GM19239 (cell line): ENCODE data around the gene TARBP1.
"Not testable (repeated sequence)": the region's sequence is repeated elsewhere in the genome, so short reads cannot be mapped to it uniquely, and the experiment has no call there.

ENCODE experiments used
- DNase-seq: peaks from one replicate; pipeline ENCODE4 v3.0.0; 2011; ENCODE audit warnings: low spot score; ENCODE audit not compliant: insufficient read length
- FAIRE-seq: peaks from 2 replicates; lab custom pipeline; 2011; peaks lifted over from hg19 to GRCh38; lab: Jason Lieb, UNC

Gene TARBP1

GRCh38 chr1:234438579-234438978 lies 40.4 kb downstream of the TARBP1 start:
- no peak for FAIRE-seq

DNA sequence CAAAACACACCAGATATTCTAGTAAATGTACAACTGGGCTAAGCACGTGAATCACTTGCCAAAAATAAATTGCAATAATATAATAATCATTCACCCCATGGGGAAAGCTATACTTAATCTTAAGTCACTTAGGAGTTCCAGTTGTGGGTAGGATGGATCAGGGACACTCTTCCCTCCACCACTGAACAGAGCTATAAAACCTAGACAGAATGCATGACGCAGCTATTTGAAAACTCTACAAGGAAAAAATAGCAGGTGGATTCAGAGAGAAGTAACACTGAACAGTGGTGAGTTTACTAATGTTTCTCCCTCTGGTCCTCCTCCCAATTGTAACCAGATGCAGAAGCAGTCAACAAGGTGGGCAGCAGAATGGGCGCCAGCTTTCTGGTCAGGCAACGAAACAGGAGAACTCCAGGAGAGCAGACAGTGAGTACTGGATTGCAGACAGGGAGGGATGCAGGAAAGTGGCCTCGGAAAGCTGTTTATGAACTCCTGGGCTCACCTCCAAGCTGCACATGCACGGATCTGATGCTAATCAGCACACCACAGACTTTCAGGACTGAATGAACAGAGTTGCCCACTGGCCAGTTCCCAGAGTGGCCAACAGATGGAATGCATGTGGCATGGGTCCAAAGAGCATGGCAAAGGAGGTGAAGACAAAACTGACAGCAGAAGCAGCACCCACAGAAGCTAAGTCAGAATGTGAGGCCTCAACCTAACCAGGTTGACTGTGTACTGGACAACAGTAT lies 41.4 kb downstream of the TARBP1 start:
- DNase-seq (no peak), FAIRE-seq (no peak)

More at GRCh38 chr1:234438579-234438978, 40.4 kb downstream of the TARBP1 start:
- DNase-seq: no peak

- FAIRE-seq: no peak
- DNase-seq: no peak
Measured at GRCh38 chr1:234435620-234436019, 43.4 kb downstream of the TARBP1 start.

DNA sequence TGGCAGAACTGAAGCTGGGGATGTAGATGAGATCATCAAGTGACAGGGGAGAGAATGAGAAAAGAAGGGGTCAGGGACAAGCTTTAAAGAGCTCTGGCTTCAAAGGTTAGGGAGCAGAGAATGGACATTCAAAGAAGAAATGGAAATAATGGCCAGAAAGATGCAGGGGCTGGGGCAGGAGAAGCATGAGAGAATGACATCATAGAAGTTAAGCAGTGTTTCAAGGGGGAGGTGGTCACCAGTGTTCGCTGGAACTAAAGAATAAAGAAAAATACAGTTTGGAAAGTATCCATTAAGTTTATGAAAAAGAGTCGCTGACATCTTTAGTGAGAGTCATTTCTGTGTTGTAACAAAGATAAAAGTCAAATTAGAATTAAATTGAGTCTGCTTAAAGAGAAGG lies 44.3 kb downstream of the TARBP1 start:
- FAIRE-seq: no peak
- DNase-seq: no peak

- FAIRE-seq (peak; percentile 31), DNase-seq (no peak)
Measured at GRCh38 chr1:234433563-234434285, 45.3 kb downstream of the TARBP1 start.

GRCh38 chr1:234431255-234431654 lies 47.7 kb downstream of the TARBP1 start:
- DNase-seq (no peak), FAIRE-seq (no peak)

DNA sequence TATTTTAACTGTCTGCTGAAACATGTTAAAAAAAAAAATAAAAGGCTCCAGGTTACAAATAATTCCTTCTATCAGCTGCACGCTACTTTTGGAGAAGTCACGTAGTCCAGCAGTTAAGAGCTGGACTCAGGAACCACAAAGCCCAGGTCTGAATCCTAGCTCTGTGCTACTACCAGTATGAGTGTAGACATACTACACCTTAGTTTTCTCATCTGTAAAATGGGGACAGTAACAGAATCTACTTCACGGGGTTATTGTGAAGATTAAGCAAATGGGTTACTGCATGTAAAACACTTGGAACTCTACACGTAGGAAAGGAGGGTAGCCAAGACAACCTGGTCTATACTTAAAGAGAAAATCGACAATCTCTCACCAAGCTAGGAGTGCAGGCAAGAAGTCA lies 48.3 kb downstream of the TARBP1 start:
- DNase-seq (no peak), FAIRE-seq (no peak)

- DNase-seq (no peak), FAIRE-seq (no peak)
Measured at GRCh38 chr1:234429434-234429806, 49.6 kb downstream of the TARBP1 start.

DNA sequence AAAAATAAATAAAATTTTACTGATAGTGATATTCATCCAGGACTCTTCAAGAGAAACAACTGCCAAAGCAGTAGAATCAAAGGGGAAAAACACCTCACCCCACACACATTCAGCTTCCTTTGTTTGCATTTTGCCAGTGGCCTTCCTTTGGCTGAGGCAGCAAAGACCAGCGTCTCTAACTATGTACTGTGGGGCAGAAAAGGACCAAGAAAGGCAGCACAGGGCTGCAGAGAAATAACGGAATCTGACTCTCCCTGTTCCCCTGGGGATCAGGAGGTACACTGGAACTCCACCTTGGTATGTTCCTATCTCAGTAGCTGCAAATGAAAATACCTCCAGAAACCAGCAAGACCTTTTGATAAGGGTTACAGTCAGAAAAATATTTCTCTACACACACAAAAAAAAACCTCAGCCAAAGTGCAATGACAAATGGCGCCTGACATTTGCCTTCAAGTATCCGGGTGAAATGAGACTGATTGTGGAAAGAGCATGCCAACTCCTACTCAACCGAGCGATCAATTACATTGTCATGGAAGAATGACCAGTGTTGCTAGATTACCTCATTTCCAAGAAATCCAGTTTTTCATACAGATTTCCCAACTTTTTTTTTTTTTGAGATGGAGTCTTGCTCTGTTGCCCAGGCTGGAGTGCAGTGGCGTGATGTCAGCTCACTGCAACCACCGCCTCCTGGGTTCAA lies 50.9 kb downstream of the TARBP1 start:
- DNase-seq (no peak), FAIRE-seq (no peak)

- no peak for DNase-seq
- no peak for FAIRE-seq
Measured at GRCh38 chr1:234413990-234414389, 65.0 kb downstream of the TARBP1 start.

DNA sequence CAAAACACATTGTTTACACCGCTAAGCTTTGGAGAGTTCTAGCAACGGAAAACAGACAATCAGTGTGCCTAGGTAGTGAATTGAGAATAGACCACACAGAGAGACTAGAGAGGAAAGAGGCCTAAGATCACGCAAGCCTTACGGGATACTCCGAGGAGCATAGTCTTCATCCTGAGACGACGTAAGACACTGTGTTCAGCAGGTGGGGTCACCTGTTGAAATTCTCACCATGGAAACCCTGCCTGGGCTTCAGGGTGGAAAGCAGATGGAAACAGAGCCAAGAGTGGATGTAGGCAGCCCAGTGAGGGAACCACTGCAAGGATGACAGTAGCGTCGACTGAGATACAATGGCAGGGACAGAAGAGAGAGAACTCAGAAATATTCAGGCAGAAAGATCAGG lies 65.5 kb downstream of the TARBP1 start:
- no peak for DNase-seq
- FAIRE-seq: no peak

- DNase-seq (no peak), FAIRE-seq (no peak)
Measured at GRCh38 chr1:234412830-234413229, 66.1 kb downstream of the TARBP1 start.

DNA sequence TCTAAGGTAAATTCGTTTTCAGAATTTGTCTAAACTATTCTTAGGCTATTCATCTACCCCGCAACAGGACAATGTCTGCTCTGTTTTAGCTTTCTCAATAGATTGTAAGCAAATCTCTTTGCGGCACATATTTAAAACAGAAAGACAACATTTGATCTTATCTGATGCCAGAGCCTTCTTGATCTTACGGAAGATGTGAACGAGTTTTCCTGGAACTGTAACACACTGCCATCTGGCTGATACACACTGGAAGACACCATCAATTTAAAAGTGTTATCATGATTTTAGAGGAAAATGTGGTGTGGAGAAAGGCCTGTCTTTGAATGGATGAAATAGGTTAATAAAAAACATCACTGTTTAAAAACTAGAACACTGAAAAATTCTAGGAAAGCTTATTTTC lies 69.7 kb downstream of the TARBP1 start:
- FAIRE-seq (no peak), DNase-seq (no peak)

DNA sequence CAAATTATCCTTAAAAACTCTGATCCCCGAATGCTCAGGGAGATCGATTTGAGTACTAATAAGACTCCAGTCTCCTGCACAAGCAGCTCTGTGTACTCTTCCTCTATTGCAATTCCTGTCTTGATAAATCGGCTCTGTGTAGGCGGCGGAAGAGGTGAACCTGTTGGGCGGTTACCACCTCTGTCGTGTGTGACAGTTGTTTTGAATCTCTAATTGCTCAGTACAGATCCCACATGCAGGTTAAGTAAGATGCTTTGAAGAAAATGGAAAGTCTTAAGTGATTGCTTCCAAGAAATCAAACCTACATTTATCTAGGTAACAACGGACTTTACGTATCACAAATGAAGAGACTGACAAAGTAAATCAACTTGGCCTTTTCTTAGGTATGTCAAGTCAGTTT lies 70.2 kb downstream of the TARBP1 start:
- FAIRE-seq (no peak), DNase-seq (no peak)

DNA sequence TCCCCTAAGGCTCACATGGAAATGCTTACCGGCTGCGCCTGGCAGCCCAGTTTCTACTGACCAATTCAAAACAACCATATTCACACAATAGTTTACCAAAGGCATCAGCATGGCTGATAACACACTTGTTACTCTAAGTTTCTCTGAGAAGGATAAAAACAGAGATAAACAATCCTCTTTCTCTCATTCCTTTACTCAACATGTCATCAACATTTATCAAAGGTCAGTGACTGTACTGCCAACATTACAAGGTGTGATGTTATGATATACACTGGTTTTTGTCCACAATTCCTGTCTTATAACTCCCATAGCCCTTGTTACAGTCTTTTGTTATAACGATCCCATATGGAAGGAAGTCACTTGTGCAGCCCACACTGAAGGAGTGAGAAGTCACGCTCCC lies 72.1 kb downstream of the TARBP1 start:
- FAIRE-seq (no peak), DNase-seq (no peak)

DNA sequence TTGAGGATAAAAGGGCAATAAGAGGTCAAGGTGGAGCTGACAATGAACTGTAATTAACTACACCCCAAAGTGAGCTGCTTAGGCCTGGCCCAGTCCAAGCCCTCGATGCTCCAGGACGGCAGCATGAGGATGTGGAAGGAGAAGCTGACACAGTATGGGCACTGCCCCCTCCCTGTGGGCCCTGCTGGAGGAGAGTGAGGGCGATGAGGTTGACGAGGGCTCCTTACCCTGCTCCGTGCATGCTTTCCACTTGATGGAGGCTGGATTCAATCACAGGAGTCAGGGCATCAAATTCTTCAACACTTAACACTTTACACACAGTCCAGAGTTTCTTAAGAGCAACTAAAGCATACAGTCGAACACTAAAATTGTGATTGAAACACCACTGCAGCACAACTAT lies 73.3 kb downstream of the TARBP1 start:
- no peak for FAIRE-seq
- no peak for DNase-seq

DNA sequence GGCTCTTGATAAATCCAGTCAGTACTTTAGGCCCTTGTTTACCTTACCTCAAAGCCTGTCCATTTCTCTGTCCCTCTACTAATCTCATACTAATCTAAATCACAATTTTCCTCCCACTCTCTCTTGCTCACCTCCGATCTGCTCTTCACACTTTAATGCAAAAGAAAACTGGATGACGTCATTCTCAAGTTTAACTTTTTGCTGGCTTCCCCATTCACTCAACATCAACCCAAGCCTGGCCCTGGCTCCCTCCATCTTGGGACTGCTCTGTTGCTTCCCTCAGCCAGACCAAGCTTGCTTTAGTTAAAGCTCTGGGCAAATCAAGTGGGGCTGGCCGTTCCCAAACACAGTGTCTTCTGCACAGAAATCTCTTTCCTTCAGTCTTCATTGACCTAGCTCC lies 76.0 kb downstream of the TARBP1 start:
- FAIRE-seq (no peak), DNase-seq (no peak)

- FAIRE-seq: no peak
- no peak for DNase-seq
Measured at GRCh38 chr1:234401658-234402057, 77.3 kb downstream of the TARBP1 start.

GRCh38 chr1:234400773-234401172 lies 78.2 kb downstream of the TARBP1 start:
- DNase-seq (peak; percentile 32), FAIRE-seq (no peak)

DNA sequence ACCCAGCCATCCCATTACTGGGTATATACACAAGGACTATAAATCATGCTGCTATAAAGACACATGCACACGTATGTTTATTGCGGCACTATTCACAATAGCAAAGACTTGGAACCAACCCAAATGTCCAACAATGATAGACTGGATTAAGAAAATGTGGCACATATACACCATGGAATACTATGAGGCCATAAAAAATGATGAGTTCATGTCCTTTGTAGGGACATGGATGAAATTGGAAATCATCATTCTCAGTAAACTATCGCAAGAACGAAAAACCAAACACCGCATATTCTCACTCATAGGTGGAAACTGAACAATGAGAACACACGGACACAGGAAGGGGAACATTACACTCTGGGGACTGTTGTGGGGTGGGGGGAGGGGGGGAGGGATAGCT lies 79.5 kb downstream of the TARBP1 start:
- not testable (repeated sequence) for DNase-seq, FAIRE-seq

GRCh38 chr1:234398849-234399381 lies 80.1 kb downstream of the TARBP1 start:
- peak; percentile 9 for DNase-seq
- peak; percentile 97 for FAIRE-seq
